Mononuclear cell (primary cell): ENCODE measurements around the gene FGF2. TPM values are rescaled to one million over a fixed set of nuclear protein-coding genes. Genes with fewer than 3 reads are reported as not detected.
"Not testable (repeated sequence)": the region's sequence is repeated elsewhere in the genome, so short reads cannot be mapped to it uniquely, and the experiment has no call there.

Experiments
- H3K27me3 ChIP-seq: 2 replicates; pipeline ENCODE4 v1.6.0; 2011; ENCODE audit warnings: low read length, control low read depth; ENCODE audit not compliant: insufficient read depth
- H3K4me1 ChIP-seq: 2 replicates; pipeline ENCODE4 v1.5.1; 2011; ENCODE audit warnings: mild to moderate bottlenecking, low read length, control low read depth; ENCODE audit not compliant: insufficient read depth
- H3K4me3 ChIP-seq: 2 replicates; pipeline ENCODE4 v1.5.1; 2011; ENCODE audit warnings: mild to moderate bottlenecking, low read length, moderate library complexity
- H3K9me3 ChIP-seq: 2 replicates; pipeline ENCODE4 v1.5.1; 2011; ENCODE audit warnings: low read depth, mild to moderate bottlenecking, control low read depth, low read length
- total RNA-seq: library from RNA; depleted of rRNA; stranded (reverse); fragments of >200 nt; gene quantifications from one replicate; pipeline ENCODE4 v1.2.3, GENCODE V29; 2012

FGF2 gene
- total RNA-seq, 1 donor, result 0.31 TPM

GRCh38 chr4:122851568-122851967 lies 24.9 kb downstream of the FGF2 start:
- no peaks in the 10 kb centered on the region for H3K27me3 ChIP-seq

GRCh38 chr4:122854447-122855352 lies 28.1 kb downstream of the FGF2 start:
- Histone ChIP-seq H3K9me3 (no peaks in the 10 kb centered on the region), H3K27me3 (peaks cover 3% of the 10 kb centered on the region), H3K4me3 (no peak overlapping the region), H3K4me1 (no peaks in the 10 kb centered on the region)

More at GRCh38 chr4:122851568-122851967, 24.9 kb downstream of the FGF2 start:
- no peaks in the 10 kb centered on the region for H3K9me3 ChIP-seq
- no peaks in the 10 kb centered on the region for H3K4me1 ChIP-seq
- no peak overlapping the region for H3K4me3 ChIP-seq

GRCh38 chr4:122855353-122855890 lies 28.8 kb downstream of the FGF2 start:
- Histone ChIP-seq H3K27me3 (peaks cover 3% of the 10 kb centered on the region), H3K4me1 (no peaks in the 10 kb centered on the region), H3K9me3 (no peaks in the 10 kb centered on the region), H3K4me3 (no peak overlapping the region)

GRCh38 chr4:122857160-122857559 lies 30.5 kb downstream of the FGF2 start:
- no peaks in the 10 kb centered on the region for H3K9me3 ChIP-seq
- H3K4me3 ChIP-seq, result no peak overlapping the region
- H3K27me3 ChIP-seq, result peaks cover 3% of the 10 kb centered on the region
- H3K4me1 ChIP-seq, result no peaks in the 10 kb centered on the region

GRCh38 chr4:122858705-122859104 lies 32.1 kb downstream of the FGF2 start:
- peaks cover 3% of the 10 kb centered on the region for H3K27me3 ChIP-seq
- no peaks in the 10 kb centered on the region for H3K9me3 ChIP-seq
- no peaks in the 10 kb centered on the region for H3K4me1 ChIP-seq
- no peak overlapping the region for H3K4me3 ChIP-seq

- no peaks in the 10 kb centered on the region for H3K9me3 ChIP-seq
- no peak overlapping the region for H3K4me3 ChIP-seq
- H3K4me1 ChIP-seq, result no peaks in the 10 kb centered on the region
- H3K27me3 ChIP-seq, result peaks cover 3% of the 10 kb centered on the region
Measured at GRCh38 chr4:122861172-122861943, 34.7 kb downstream of the FGF2 start.

- Histone ChIP-seq H3K27me3 (no peaks in the 10 kb centered on the region), H3K9me3 (no peaks in the 10 kb centered on the region), H3K4me1 (no peaks in the 10 kb centered on the region)
Measured at GRCh38 chr4:122863639-122864038, 37.0 kb downstream of the FGF2 start.

GRCh38 chr4:122865425-122865824 lies 38.8 kb downstream of the FGF2 start:
- Histone ChIP-seq H3K27me3 (no peaks in the 10 kb centered on the region), H3K4me3 (no peak overlapping the region)

More at GRCh38 chr4:122863639-122864038, 37.0 kb downstream of the FGF2 start:
- no peak overlapping the region for H3K4me3 ChIP-seq

GRCh38 chr4:122868235-122868634 lies 41.6 kb downstream of the FGF2 start:
- not testable (repeated sequence) for H3K4me3 ChIP-seq, H3K27me3 ChIP-seq, H3K4me1 ChIP-seq, H3K9me3 ChIP-seq

More at GRCh38 chr4:122865425-122865824, 38.8 kb downstream of the FGF2 start:
- Histone ChIP-seq H3K9me3 (no peaks in the 10 kb centered on the region), H3K4me1 (no peaks in the 10 kb centered on the region)

GRCh38 chr4:122873146-122873545 lies 46.5 kb downstream of the FGF2 start:
- Histone ChIP-seq H3K4me3 (no peak overlapping the region), H3K27me3 (peaks cover 3% of the 10 kb centered on the region), H3K9me3 (no peaks in the 10 kb centered on the region), H3K4me1 (no peaks in the 10 kb centered on the region)

GRCh38 chr4:122873821-122874593 lies 47.4 kb downstream of the FGF2 start:
- peaks cover 3% of the 10 kb centered on the region for H3K27me3 ChIP-seq
- H3K4me1 ChIP-seq, result no peaks in the 10 kb centered on the region
- H3K9me3 ChIP-seq, result no peaks in the 10 kb centered on the region
- H3K4me3 ChIP-seq, result no peak overlapping the region

GRCh38 chr4:122875949-122876348 lies 49.3 kb downstream of the FGF2 start:
- H3K9me3 ChIP-seq, result no peaks in the 10 kb centered on the region
- no peak overlapping the region for H3K4me3 ChIP-seq
- H3K27me3 ChIP-seq, result peaks cover 3% of the 10 kb centered on the region
- H3K4me1 ChIP-seq, result no peaks in the 10 kb centered on the region

GRCh38 chr4:122876456-122876855 lies 49.8 kb downstream of the FGF2 start:
- Histone ChIP-seq H3K27me3 (peaks cover 3% of the 10 kb centered on the region), H3K4me3 (no peak overlapping the region), H3K4me1 (no peaks in the 10 kb centered on the region), H3K9me3 (no peaks in the 10 kb centered on the region)

GRCh38 chr4:122879001-122879400 lies 52.4 kb downstream of the FGF2 start:
- Histone ChIP-seq H3K9me3 (no peaks in the 10 kb centered on the region), H3K4me3 (no peak overlapping the region), H3K27me3 (no peaks in the 10 kb centered on the region), H3K4me1 (no peaks in the 10 kb centered on the region)
